ENCODE data around the gene CAMTA1. TPM values are rescaled to one million over a fixed set of nuclear protein-coding genes. Genes with fewer than 3 reads are reported as not detected.

CAMTA1 gene
- total and polyA plus RNA-seq, 8 donors, result 13.0 to 54.2 (median 23.6) TPM

- no peak overlapping the region for H3K4me3 ChIP-seq
- 71 to 74% methylated on average over 12 of the region's 12 CpGs for WGBS, 2 donors
Observed at GRCh38 chr1:6953216-6953615, 168.0 kb downstream of the CAMTA1 start.

DNA sequence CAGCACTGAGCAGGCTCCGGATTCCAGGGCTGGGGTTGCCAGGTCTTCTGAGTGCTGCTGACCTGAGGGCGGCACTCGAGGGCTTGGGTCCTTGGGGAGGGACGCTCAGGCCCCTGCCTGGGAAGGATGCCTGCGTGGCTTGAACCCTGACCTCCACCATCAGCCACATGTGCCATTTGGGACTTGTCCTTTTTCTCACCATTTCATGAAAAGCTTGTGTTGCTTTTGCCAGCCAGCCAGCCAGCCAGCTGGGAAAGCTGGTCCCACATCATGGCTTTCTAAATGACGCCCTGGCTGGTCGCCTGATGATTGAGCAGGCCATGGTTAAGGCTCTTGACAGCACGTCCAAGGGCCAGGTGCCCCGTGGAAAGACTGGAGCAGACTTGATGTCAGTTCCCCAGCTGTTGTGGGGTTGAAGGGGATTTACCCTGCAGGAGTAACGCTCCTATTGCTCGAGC lies 168.7 kb downstream of the CAMTA1 start:
- intact Hi-C loops (cut with DNase I), result no loop called here
- no peak for DNase-seq
- H3K4me3 ChIP-seq, result no peak overlapping the region
- no peak for TF ChIP-seq CTCF (IDR thresholded peaks at IDR 0.05)
- no peaks in the 10 kb centered on the region for H3K9me3 ChIP-seq
- H3K27ac ChIP-seq, result no peak overlapping the region
- H3K36me3 ChIP-seq, result no peaks in the 10 kb centered on the region
- H3K27me3 ChIP-seq, result no peaks in the 10 kb centered on the region
- ATAC-seq, result no peak
- H3K4me1 ChIP-seq, result no peaks in the 10 kb centered on the region
- 72 to 86% methylated on average over 11 of the region's 11 CpGs for WGBS, 2 donors
- no peak for FAIRE-seq

More at GRCh38 chr1:6953216-6953615, 168.0 kb downstream of the CAMTA1 start:
- no peaks in the 10 kb centered on the region for H3K27me3 ChIP-seq
- DNase-seq, result no peak
- intact Hi-C loops (cut with DNase I), result no loop called here
- H3K36me3 ChIP-seq, result no peaks in the 10 kb centered on the region
- H3K4me1 ChIP-seq, result no peaks in the 10 kb centered on the region
- H3K9me3 ChIP-seq, result no peaks in the 10 kb centered on the region
- no peak for TF ChIP-seq CTCF (IDR thresholded peaks at IDR 0.05)
- FAIRE-seq, result no peak
- ATAC-seq, result no peak
- no peak overlapping the region for H3K27ac ChIP-seq

DNA sequence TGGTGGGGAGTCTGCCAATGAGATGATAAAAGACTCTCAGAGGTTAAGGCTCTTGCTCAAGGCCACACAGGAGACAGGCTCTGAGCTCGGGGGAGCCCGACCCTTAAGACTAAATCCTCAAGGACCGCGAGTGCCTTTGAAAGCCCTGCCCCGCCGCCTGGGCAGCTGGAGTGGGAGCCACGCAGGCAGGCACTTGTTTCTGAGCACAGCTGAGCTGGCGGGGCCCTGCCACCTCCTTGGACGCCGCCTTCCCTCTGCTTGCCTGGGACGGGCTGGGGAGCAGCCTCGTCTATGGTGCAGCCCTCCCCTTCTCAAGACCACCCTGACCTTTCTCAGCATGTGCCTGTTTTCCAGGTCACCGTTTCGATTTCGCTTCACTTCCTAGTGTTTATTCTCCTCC lies 169.3 kb downstream of the CAMTA1 start:
- H3K4me1 ChIP-seq, result no peaks in the 10 kb centered on the region
- no peaks in the 10 kb centered on the region for H3K36me3 ChIP-seq
- FAIRE-seq (no peak), DNase-seq (no peak), ATAC-seq (no peak)
- H3K27me3 ChIP-seq, result no peaks in the 10 kb centered on the region
- H3K4me3 ChIP-seq, result no peak overlapping the region
- WGBS, 2 donors, result 62 to 67% methylated on average over 15 of the region's 15 CpGs
- intact Hi-C loops (cut with DNase I), result no loop called here
- H3K9me3 ChIP-seq, result no peaks in the 10 kb centered on the region
- no peak overlapping the region for H3K27ac ChIP-seq
- no peak for TF ChIP-seq CTCF (IDR thresholded peaks at IDR 0.05)

GRCh38 chr1:6955357-6956094 lies 170.3 kb downstream of the CAMTA1 start:
- Histone ChIP-seq H3K4me3 (no peak overlapping the region), H3K9me3 (no peaks in the 10 kb centered on the region), H3K27ac (no peak overlapping the region), H3K36me3 (no peaks in the 10 kb centered on the region), H3K27me3 (no peaks in the 10 kb centered on the region), H3K4me1 (no peaks in the 10 kb centered on the region)
- 66 to 70% methylated on average over 16 of the region's 16 CpGs for WGBS, 2 donors
- ATAC-seq (no peak), DNase-seq (no peak), FAIRE-seq (no peak)
- intact Hi-C loops (cut with DNase I), result no loop called here
- no peak for TF ChIP-seq CTCF (IDR thresholded peaks at IDR 0.05)

DNA sequence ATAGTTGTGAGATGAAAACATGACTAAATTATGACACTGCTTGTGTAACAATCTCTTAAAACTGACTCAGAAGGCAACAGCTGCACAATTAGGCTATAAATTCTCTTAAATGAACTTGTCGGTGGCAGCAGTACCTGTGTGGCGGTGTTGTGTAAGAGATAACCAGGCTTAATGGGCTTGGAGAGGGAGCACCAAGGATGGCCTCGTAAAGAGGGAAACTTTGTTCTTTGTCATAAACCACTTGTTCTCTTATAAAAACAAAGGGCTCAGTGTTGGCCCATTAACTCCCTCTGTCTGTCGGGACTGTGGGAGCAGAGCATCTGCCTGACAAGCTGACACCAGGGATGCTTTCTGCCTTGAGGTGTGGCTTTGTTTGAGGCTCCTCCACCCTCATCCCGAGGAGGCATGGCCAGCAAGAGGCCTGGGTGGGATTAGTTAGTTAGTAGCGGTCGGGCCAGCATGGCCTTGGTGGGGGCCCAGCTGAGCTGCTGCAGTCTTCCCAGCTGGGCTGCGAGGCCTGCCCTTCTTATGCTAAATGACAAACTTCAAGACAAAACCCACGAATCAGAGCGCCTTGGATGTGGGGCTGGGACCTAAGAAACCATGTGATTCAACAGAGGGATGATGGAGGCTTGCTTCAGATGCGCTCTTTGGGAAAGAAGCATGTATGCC lies 171.4 kb downstream of the CAMTA1 start:
- ATAC-seq (no peak), FAIRE-seq (no peak), DNase-seq (no peak)
- no peaks in the 10 kb centered on the region for H3K4me1 ChIP-seq
- H3K9me3 ChIP-seq, result no peaks in the 10 kb centered on the region
- intact Hi-C loops (cut with DNase I), result no loop called here
- no peaks in the 10 kb centered on the region for H3K27me3 ChIP-seq
- no peaks in the 10 kb centered on the region for H3K36me3 ChIP-seq
- H3K4me3 ChIP-seq, result no peak overlapping the region
- no peak for TF ChIP-seq CTCF (IDR thresholded peaks at IDR 0.05)
- 72 to 76% methylated on average over 11 of the region's 11 CpGs for WGBS, 2 donors
- H3K27ac ChIP-seq, result no peak overlapping the region
